H9 (cell line): ENCODE measurements around the gene CEP112. TPM values are rescaled to one million over a fixed set of nuclear protein-coding genes. Genes with fewer than 3 reads are reported as not detected.

Experiments
- DNase-seq: peaks from one replicate; pipeline ENCODE4 v3.0.0-alpha.2; 2017
- H2AFZ ChIP-seq: one replicate; pipeline ENCODE4 v1.6.1; 2013; ENCODE audit warnings: mild to moderate bottlenecking, low read length, control low read depth, moderate library complexity
- H2AK5ac ChIP-seq: 2 replicates; pipeline ENCODE4 v1.6.1; 2013; ENCODE audit warnings: low read length, control low read depth, mixed read lengths; ENCODE audit not compliant: insufficient read length
- H2BK120ac ChIP-seq: one replicate; pipeline ENCODE4 v1.6.1; 2013; ENCODE audit warnings: low read depth, mild to moderate bottlenecking, low read length, control low read depth, inconsistent platforms; ENCODE audit not compliant: poor library complexity, severe bottlenecking
- H2BK12ac ChIP-seq: 2 replicates; pipeline ENCODE4 v1.6.1; 2013; ENCODE audit warnings: low read length, control low read depth, mixed read lengths, low read depth; ENCODE audit not compliant: insufficient read length
- H2BK15ac ChIP-seq: 2 replicates; pipeline ENCODE4 v1.6.1; 2013; ENCODE audit warnings: low read depth, low read length, control low read depth
- H2BK20ac ChIP-seq: one replicate; pipeline ENCODE4 v1.6.1; 2013; ENCODE audit warnings: low read depth, mild to moderate bottlenecking, low read length, control low read depth, inconsistent platforms; ENCODE audit not compliant: poor library complexity, severe bottlenecking
- H2BK5ac ChIP-seq: 2 replicates; pipeline ENCODE4 v1.6.1; 2013; ENCODE audit warnings: low read length, control low read depth, mixed read lengths; ENCODE audit not compliant: insufficient read length
- H3K14ac ChIP-seq: 2 replicates; pipeline ENCODE4 v1.6.1; 2013; ENCODE audit warnings: low read length, control low read depth; ENCODE audit not compliant: insufficient read depth
- H3K18ac ChIP-seq: 2 replicates; pipeline ENCODE4 v1.6.1; 2013; ENCODE audit warnings: low read depth, mild to moderate bottlenecking, mixed read lengths, low read length, control low read depth; ENCODE audit not compliant: insufficient read length
- H3K23ac ChIP-seq: 2 replicates; pipeline ENCODE4 v1.6.1; 2013; ENCODE audit warnings: low read length, control low read depth, mixed read lengths, low read depth; ENCODE audit not compliant: insufficient read length
- H3K23me2 ChIP-seq: 2 replicates; pipeline ENCODE4 v1.6.1; 2013; ENCODE audit warnings: low read depth, mild to moderate bottlenecking, mixed read lengths, low read length, control low read depth; ENCODE audit not compliant: insufficient read length, poor library complexity, severe bottlenecking
- H3K27ac ChIP-seq: 2 replicates; pipeline ENCODE4 v1.5.1; 2013; ENCODE audit warnings: low read length, control low read depth, mixed read lengths, low read depth; ENCODE audit not compliant: insufficient read length
- H3K27me3 ChIP-seq: 2 replicates; pipeline ENCODE4 v1.6.1; 2013; ENCODE audit warnings: low read length, control low read depth, inconsistent platforms; ENCODE audit not compliant: insufficient read depth
- H3K4ac ChIP-seq: 2 replicates; pipeline ENCODE4 v1.6.1; 2013; ENCODE audit warnings: low read depth, mild to moderate bottlenecking, control low read depth, inconsistent platforms, low read length, moderate library complexity
- H3K4me1 ChIP-seq: 2 replicates; pipeline ENCODE4 v1.6.1; 2013; ENCODE audit warnings: low read length, control low read depth, inconsistent platforms; ENCODE audit not compliant: insufficient read depth
- H3K4me2 ChIP-seq: 2 replicates; pipeline ENCODE4 v1.6.1; 2013; ENCODE audit warnings: low read length, control low read depth, mixed read lengths; ENCODE audit not compliant: insufficient read length, insufficient read depth
- H3K56ac ChIP-seq: 2 replicates; pipeline ENCODE4 v1.6.1; 2013; ENCODE audit warnings: low read depth, mild to moderate bottlenecking, mixed read lengths, low read length, control low read depth; ENCODE audit not compliant: insufficient read length
- H3K79me1 ChIP-seq: 2 replicates; pipeline ENCODE4 v1.6.1; 2013; ENCODE audit warnings: low read depth, mild to moderate bottlenecking, moderate library complexity, low read length, control low read depth, inconsistent platforms; ENCODE audit not compliant: insufficient read depth, poor library complexity, severe bottlenecking
- H3K79me2 ChIP-seq: 2 replicates; pipeline ENCODE4 v1.6.1; 2013; ENCODE audit warnings: low read length, control low read depth, inconsistent platforms; ENCODE audit not compliant: insufficient read depth
- H3K9ac ChIP-seq: 2 replicates; pipeline ENCODE4 v1.6.1; 2013; ENCODE audit warnings: low read length, control low read depth, mixed read lengths; ENCODE audit not compliant: insufficient read length; ENCODE audit errors: extremely low read depth
- H3K9me3 ChIP-seq: one replicate; pipeline ENCODE4 v1.6.1; 2013; ENCODE audit warnings: low read depth, low read length, inconsistent platforms; ENCODE audit not compliant: control insufficient read depth
- H3T11ph ChIP-seq: one replicate; pipeline ENCODE4 v1.6.1; 2013; ENCODE audit warnings: mild to moderate bottlenecking, low read length, control low read depth, inconsistent platforms
- H4K20me1 ChIP-seq: one replicate; pipeline ENCODE4 v1.6.1; 2013; ENCODE audit not compliant: control insufficient read depth, insufficient read length, insufficient read depth
- H4K5ac ChIP-seq: 2 replicates; pipeline ENCODE4 v1.6.1; 2013; ENCODE audit warnings: low read depth, mild to moderate bottlenecking, mixed read lengths, low read length, control low read depth; ENCODE audit not compliant: insufficient read length
- H4K8ac ChIP-seq: replicated peaks from 2 replicates; pipeline ENCODE4 v1.6.1; 2013; ENCODE audit warnings: low read length, control low read depth, mixed read lengths, low read depth; ENCODE audit not compliant: insufficient read length
- H4K91ac ChIP-seq: 2 replicates; pipeline ENCODE4 v1.6.1; 2013; ENCODE audit warnings: low read depth, mild to moderate bottlenecking, moderate library complexity, mixed read lengths, low read length, control low read depth; ENCODE audit not compliant: insufficient read length
- H3K27ac Mint-ChIP-seq, 3 experiments: 2 replicates in 2 of 3; 3 replicates in 1 of 3; pipeline ENCODE4 v1.8.0; 2020 to 2021; ENCODE audit warnings: mixed read lengths in 3 of 3, mild to moderate bottlenecking in 1 of 3, moderate library complexity in 1 of 3
- H3K27me3 Mint-ChIP-seq: 2 replicates; pipeline ENCODE4 v1.8.0; 2021; ENCODE audit warnings: low read depth, mild to moderate bottlenecking, moderate library complexity, mixed read lengths
- H3K36me3 Mint-ChIP-seq, 3 experiments: 2 replicates in 2 of 3; 3 replicates in 1 of 3; pipeline ENCODE4 v1.8.0; 2020 to 2021; ENCODE audit warnings: low read depth in 3 of 3, mixed read lengths in 3 of 3; ENCODE audit not compliant: insufficient read depth in 1 of 3
- H3K4me1 Mint-ChIP-seq, 2 experiments: 2 replicates each; pipeline ENCODE4 v1.8.0; 2020; ENCODE audit warnings: mixed read lengths in 2 of 2
- H3K4me3 Mint-ChIP-seq, 2 experiments: 2 replicates in 1 of 2; 3 replicates in 1 of 2; pipeline ENCODE4 v1.8.0; 2020 to 2021; ENCODE audit warnings: mild to moderate bottlenecking in 2 of 2, mixed read lengths in 2 of 2, moderate library complexity in 1 of 2
- H3K9me3 Mint-ChIP-seq, 2 experiments: 2 replicates in 1 of 2; 3 replicates in 1 of 2; pipeline ENCODE4 v1.8.0; 2020; ENCODE audit warnings: mild to moderate bottlenecking in 2 of 2, mixed read lengths in 2 of 2, moderate library complexity in 1 of 2
- CTCF ChIP-seq: fragments of 200-600 bp; sonication (generic); conservative IDR thresholded peaks from 3 replicates; pipeline ENCODE4 v1.8.0; 2021; ENCODE audit warnings: antibody characterized with exemption, mild to moderate bottlenecking
- WGBS: extraction: QIAGEN DNeasy Blood & Tissue Kit; methylation state at CpG from one replicate; pipeline ENCODE4 v1.1.7; 2013; ENCODE audit warnings: missing lambda C conversion rate, low lambda C conversion rate, mixed read lengths; ENCODE audit not compliant: insufficient read length; ENCODE audit errors: extremely low coverage; 5-methylcytosine and 5-hydroxymethylcytosine counted together
- total RNA-seq: library from RNA; stranded (reverse); gene quantifications from 2 replicates; pipeline ENCODE4 v1.2.1, GENCODE V29; 2021

The CEP112 gene
- total RNA-seq, 1 experiment from 2014 or later = 5.4 TPM

GRCh38 chr17:65677932-65678331, 514.0 kb downstream of the CEP112 start:
- Mint-ChIP-seq H3K4me3 (no peak overlapping the region), H3K27ac (no peak overlapping the region), H3K4me1 (no peaks in the 10 kb centered on the region), H3K27me3 (peaks cover 6% of the 10 kb centered on the region), H3K36me3 (peaks cover 0 to 5% (median 2%) of the 10 kb centered on the region in 3 experiments; a peak in 3 of 7 replicates), H3K9me3 (peaks cover 4 to 7% of the 10 kb centered on the region in 2 experiments; a peak in 3 of 5 replicates)
- Histone ChIP-seq H3K27me3 (peaks cover under 1% of the 10 kb centered on the region; the same call in 1 of the 2 replicates), H2BK120ac (no peak overlapping the region), H3K23me2 (no peaks in the 10 kb centered on the region), H3K9ac (no peak overlapping the region), H3K14ac (no peak overlapping the region), H4K5ac (no peak overlapping the region), H2AFZ (no peak overlapping the region), H2BK12ac (no peak overlapping the region), H3K18ac (no peak overlapping the region), H3K23ac (no peak overlapping the region), H3K9me3 (no peaks in the 10 kb centered on the region), H4K8ac (no peak overlapping the region), H3K79me1 (no peaks in the 10 kb centered on the region), H4K91ac (no peak overlapping the region), H3T11ph (no peak overlapping the region), H3K27ac (no peak overlapping the region), H2BK15ac (no peak overlapping the region), H3K4me1 (no peaks in the 10 kb centered on the region), H2AK5ac (no peak overlapping the region), H2BK5ac (no peak overlapping the region), H3K79me2 (no peaks in the 10 kb centered on the region), H3K56ac (no peak overlapping the region), H3K4me2 (no peak overlapping the region), H3K4ac (no peak overlapping the region), H4K20me1 (no peaks in the 10 kb centered on the region), H2BK20ac (no peak overlapping the region)
- WGBS = no CpG with 5 or more reads among the region's 2 CpGs
- no peak for DNase-seq
- TF ChIP-seq CTCF = no peak
